GM18858 (cell line): ENCODE data around the gene ZNF576.
"Not testable (repeated sequence)": the region's sequence is repeated elsewhere in the genome, so short reads cannot be mapped to it uniquely, and the experiment has no call there.

Source experiments
- ATAC-seq: cut with Tn5 transposase; IDR thresholded peaks from one replicate; pipeline ENCODE4 v1.9.1; 2021; ENCODE audit not compliant: unreplicated experiment

Gene ZNF576

GRCh38 chr19:43574424-43575155 lies 21.8 kb upstream of the ZNF576 start:
- ATAC-seq, result no peak

- peak; percentile 82 for ATAC-seq
Measured at GRCh38 chr19:43575156-43575950, 21.0 kb upstream of the ZNF576 start, which contains the start of the genes PINLYP and XRCC1. TSS of gene PINLYP (plus strand) at chr19:43575801. CDS start at chr19:43577192, 1,391 bp downstream. TSS of gene XRCC1 (minus strand) at chr19:43575527. CDS start at chr19:43575458, 69 bp downstream.

- ATAC-seq, result no peak
Measured at GRCh38 chr19:43575955-43576878, 20.2 kb upstream of the ZNF576 start.

GRCh38 chr19:43578787-43579186 lies 17.6 kb upstream of the ZNF576 start:
- ATAC-seq, result no peak

- ATAC-seq, result no peak
Measured at GRCh38 chr19:43581467-43581866, 14.9 kb upstream of the ZNF576 start.

- ATAC-seq, result no peak
Measured at GRCh38 chr19:43582495-43582894, 13.9 kb upstream of the ZNF576 start.

GRCh38 chr19:43584484-43584883 lies 11.9 kb upstream of the ZNF576 start:
- ATAC-seq, result no peak

GRCh38 chr19:43586346-43586745 lies 10.0 kb upstream of the ZNF576 start:
- no peak for ATAC-seq

GRCh38 chr19:43587029-43587428 lies 9.4 kb upstream of the ZNF576 start:
- not testable (repeated sequence) for ATAC-seq

- ATAC-seq, result no peak
Measured at GRCh38 chr19:43589277-43589676, 7.1 kb upstream of the ZNF576 start.

GRCh38 chr19:43589678-43590077 lies 6.7 kb upstream of the ZNF576 start:
- ATAC-seq, result no peak

- no peak for ATAC-seq
Measured at GRCh38 chr19:43591904-43592772, 4.3 kb upstream of the ZNF576 start.

GRCh38 chr19:43592800-43593350 lies 3.5 kb upstream of the ZNF576 start:
- no peak for ATAC-seq

- no peak for ATAC-seq
Measured at GRCh38 chr19:43594081-43594697, 2.2 kb upstream of the ZNF576 start.

- ATAC-seq, result no peak
Measured at GRCh38 chr19:43594710-43595604, 1.4 kb upstream of the ZNF576 start.

GRCh38 chr19:43595605-43595998 lies 793 bp upstream of the ZNF576 start:
- no peak for ATAC-seq

- ATAC-seq, result no peak
Measured at GRCh38 chr19:43596842-43597461, 557 bp downstream of the ZNF576 start.

- no peak for ATAC-seq
Measured at GRCh38 chr19:43597876-43598275, 1.5 kb downstream of the ZNF576 start.
